Bronchus fibroblast of lung (primary cell): Measurements from ENCODE around the gene TEDDM1. TPM values are rescaled to one million over a fixed set of nuclear protein-coding genes. Genes with fewer than 3 reads are reported as not detected.

ENCODE experiments used
- total RNA-seq: library from RNA; depleted of rRNA; stranded (reverse); fragments of >200 nt; gene quantifications from 2 replicates; pipeline ENCODE4 v1.2.3, GENCODE V29; 2015

Gene TEDDM1
- not detected in 2 replicates for total RNA-seq

GRCh38 chr1:182400567-182400966 lies at the start of gene TEDDM1:
TEDDM1 (minus strand) TSS chr1:182400667; CDS start chr1:182400485, 182 bp downstream.

GRCh38 chr1:182450087-182450486 lies 49.6 kb upstream of the TEDDM1 start, which contains the start of gene RGSL1:
RGSL1 (plus strand) TSS chr1:182450146; CDS start chr1:182450166, 20 bp downstream.

GRCh38 chr1:182391362-182392049 lies 9.0 kb downstream of the TEDDM1 start, which contains the start of gene GLUL:
GLUL (minus strand) TSS chr1:182391790; CDS start chr1:182388737, 3,053 bp downstream.

Other genes with a start within 250 kb of the TEDDM1 start
- 474 and 491 TPM in 2 replicates for gene GLUL, start 8.9 kb downstream of the TEDDM1 start, total RNA-seq
- gene RGSL1, start 49.5 kb upstream of the TEDDM1 start, total RNA-seq: not detected in 2 replicates
- gene RNASEL, start 188.6 kb upstream of the TEDDM1 start, total RNA-seq: 2.5 and 2.9 TPM in 2 replicates
- 0.15 TPM in 1 of 2 replicates, not detected in the other for gene RGS16, start 203.7 kb upstream of the TEDDM1 start, total RNA-seq